Smooth muscle cell (in vitro differentiated cells): ENCODE results near the gene BDNF. TPM values are rescaled to one million over a fixed set of nuclear protein-coding genes. Genes with fewer than 3 reads are reported as not detected.

Experiments
- DNase-seq: peaks from one replicate; lab custom pipeline; 2025; ENCODE audit not compliant: unreplicated experiment; lab: John Stamatoyannopoulos, UW
- H2AFZ ChIP-seq: fragments of 200-600 bp; sonication (generic); 2 replicates; pipeline ENCODE4 v1.6.0; 2016; ENCODE audit warnings: antibody characterized with exemption, low read depth, mild to moderate bottlenecking
- H3F3A ChIP-seq: fragments of 200-600 bp; sonication (generic); 2 replicates; pipeline ENCODE4 v1.6.0; 2017; ENCODE audit warnings: antibody characterized with exemption, low read depth
- H3K27ac ChIP-seq: fragments of 200-600 bp; sonication (generic); 2 replicates; pipeline ENCODE4 v1.5.1; 2016; ENCODE audit warnings: low read depth, mild to moderate bottlenecking
- H3K27me3 ChIP-seq: fragments of 200-600 bp; sonication (generic); 2 replicates; pipeline ENCODE4 v1.6.1; 2016; ENCODE audit warnings: low read depth, mild to moderate bottlenecking
- H3K36me3 ChIP-seq: fragments of 200-600 bp; sonication (generic); 2 replicates; pipeline ENCODE4 v1.5.1; 2016; ENCODE audit warnings: low read depth
- H3K4me1 ChIP-seq: fragments of 200-600 bp; sonication (generic); 2 replicates; pipeline ENCODE4 v1.5.1; 2016; ENCODE audit warnings: low read depth
- H3K4me2 ChIP-seq: fragments of 200-600 bp; sonication (generic); 2 replicates; pipeline ENCODE4 v1.6.0; 2016; ENCODE audit warnings: mild to moderate bottlenecking
- H3K4me3 ChIP-seq: fragments of 200-600 bp; sonication (generic); 2 replicates; pipeline ENCODE4 v1.5.1; 2016; ENCODE audit warnings: mild to moderate bottlenecking
- H3K79me2 ChIP-seq: fragments of 200-600 bp; sonication (generic); 2 replicates; pipeline ENCODE4 v1.6.0; 2016; ENCODE audit warnings: low read depth, mild to moderate bottlenecking
- H3K9ac ChIP-seq: fragments of 200-600 bp; sonication (generic); 2 replicates; pipeline ENCODE4 v1.6.0; 2016; ENCODE audit warnings: low read depth
- H3K9me3 ChIP-seq: fragments of 200-600 bp; sonication (generic); replicated peaks from 2 replicates; pipeline ENCODE4 v1.5.1; 2016; ENCODE audit warnings: low read depth
- H4K20me1 ChIP-seq: fragments of 200-600 bp; sonication (generic); 2 replicates; pipeline ENCODE4 v1.6.0; 2016; ENCODE audit warnings: low read depth
- WGBS: methylation state at CpG from one replicate; pipeline ENCODE4 v1.1.7; 2016; ENCODE audit warnings: low lambda C conversion rate; 5-methylcytosine and 5-hydroxymethylcytosine counted together
- polyA plus RNA-seq: library from polyadenylated mRNA; unstranded; fragments of >200 nt; fragmentation: Nextera tagmentation; extraction: Ambion mirVana; gene quantifications from 2 replicates; pipeline ENCODE4 v1.2.1, GENCODE V29; 2016
- total RNA-seq: library from RNA; depleted of rRNA; stranded (reverse); fragments of >200 nt; gene quantifications from 2 replicates; pipeline ENCODE4 v1.2.3, GENCODE V29; 2014
- TF ChIP-seq, protein P1 (sequence below): fragments of 200-600 bp; sonication (generic); IDR thresholded peaks from 2 replicates; pipeline ENCODE4 v1.5.1; 2017; ENCODE audit warnings: borderline replicate concordance, mild to moderate bottlenecking, antibody characterized with exemption; ENCODE audit not compliant: insufficient read depth, poor library complexity, severe bottlenecking

BDNF gene
- total and polyA plus RNA-seq, 2 experiments from 2014 or later, result 5.6 to 8.2 TPM

DNA sequence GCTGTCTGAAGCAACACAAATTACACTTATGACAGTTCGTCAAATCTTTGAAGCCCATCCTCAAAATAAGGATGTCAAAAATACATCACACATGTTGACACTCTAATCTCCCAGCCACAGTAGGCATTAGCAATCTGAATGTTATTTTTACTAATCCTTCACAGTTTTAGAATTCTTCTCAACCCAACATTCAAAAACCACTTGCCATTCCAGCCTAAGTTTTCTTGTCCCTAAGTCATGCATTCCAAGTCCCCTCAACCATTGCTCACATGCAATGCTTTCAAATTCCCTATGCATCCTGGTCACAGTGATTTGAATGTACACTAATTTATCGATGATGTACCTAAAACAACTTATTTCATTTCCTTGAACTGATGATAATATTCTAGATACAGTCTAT lies 7.5 kb downstream of the BDNF start:
- Histone ChIP-seq H3K4me1 (peaks cover 25% of the 10 kb centered on the region), H3K36me3 (no peaks in the 10 kb centered on the region), H3K27me3 (no peaks in the 10 kb centered on the region), H3F3A (no peaks in the 10 kb centered on the region), H3K4me3 (no peak overlapping the region), H3K79me2 (no peaks in the 10 kb centered on the region), H4K20me1 (peaks cover 6% of the 10 kb centered on the region), H3K27ac (no peak overlapping the region), H2AFZ (no peak overlapping the region), H3K9ac (no peak overlapping the region), H3K9me3 (no peaks in the 10 kb centered on the region), H3K4me2 (no peak overlapping the region)
- TF ChIP-seq, protein P1, sequence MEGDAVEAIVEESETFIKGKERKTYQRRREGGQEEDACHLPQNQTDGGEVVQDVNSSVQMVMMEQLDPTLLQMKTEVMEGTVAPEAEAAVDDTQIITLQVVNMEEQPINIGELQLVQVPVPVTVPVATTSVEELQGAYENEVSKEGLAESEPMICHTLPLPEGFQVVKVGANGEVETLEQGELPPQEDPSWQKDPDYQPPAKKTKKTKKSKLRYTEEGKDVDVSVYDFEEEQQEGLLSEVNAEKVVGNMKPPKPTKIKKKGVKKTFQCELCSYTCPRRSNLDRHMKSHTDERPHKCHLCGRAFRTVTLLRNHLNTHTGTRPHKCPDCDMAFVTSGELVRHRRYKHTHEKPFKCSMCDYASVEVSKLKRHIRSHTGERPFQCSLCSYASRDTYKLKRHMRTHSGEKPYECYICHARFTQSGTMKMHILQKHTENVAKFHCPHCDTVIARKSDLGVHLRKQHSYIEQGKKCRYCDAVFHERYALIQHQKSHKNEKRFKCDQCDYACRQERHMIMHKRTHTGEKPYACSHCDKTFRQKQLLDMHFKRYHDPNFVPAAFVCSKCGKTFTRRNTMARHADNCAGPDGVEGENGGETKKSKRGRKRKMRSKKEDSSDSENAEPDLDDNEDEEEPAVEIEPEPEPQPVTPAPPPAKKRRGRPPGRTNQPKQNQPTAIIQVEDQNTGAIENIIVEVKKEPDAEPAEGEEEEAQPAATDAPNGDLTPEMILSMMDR, result no peak
- 89% methylated on average over 2 of the region's 2 CpGs for WGBS
- DNase-seq, result no peak

DNA sequence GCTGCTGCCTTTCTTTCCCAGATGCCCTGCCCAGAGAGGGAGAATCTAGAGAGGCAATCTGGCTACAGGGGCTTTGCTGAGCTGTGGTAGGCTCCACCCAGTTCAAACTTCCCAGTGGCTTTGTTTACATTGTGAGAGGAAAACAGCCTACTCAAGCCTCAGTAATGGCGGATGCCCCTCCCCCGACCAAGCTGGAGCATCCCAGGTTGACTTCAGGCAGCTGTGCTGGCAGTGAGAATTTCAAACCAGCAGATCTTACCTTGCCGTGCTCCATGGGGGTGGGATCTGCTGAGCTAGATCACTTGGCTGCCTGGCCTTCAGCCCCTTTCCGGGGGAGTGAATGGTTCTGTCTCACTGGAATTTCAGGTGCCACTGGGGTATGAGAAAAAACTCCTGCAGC lies 12.2 kb downstream of the BDNF start:
- TF ChIP-seq, protein P1, result no peak

GRCh38 chr11:27681664-27682063 lies 18.6 kb downstream of the BDNF start:
- WGBS, result 50% methylated on average over 1 of the region's 1 CpG
- H3K9me3 ChIP-seq, result no peaks in the 10 kb centered on the region
- H3K79me2 ChIP-seq, result no peaks in the 10 kb centered on the region
- TF ChIP-seq, protein P1, result no peak
- no peak overlapping the region for H3K27ac ChIP-seq
- H2AFZ ChIP-seq, result no peak overlapping the region
- no peak overlapping the region for H3K9ac ChIP-seq
- no peaks in the 10 kb centered on the region for H3K27me3 ChIP-seq
- H3K36me3 ChIP-seq, result no peaks in the 10 kb centered on the region
- H3K4me2 ChIP-seq, result no peak overlapping the region
- DNase-seq, result no peak
- no peak overlapping the region for H3K4me3 ChIP-seq
- no peaks in the 10 kb centered on the region for H3F3A ChIP-seq
- no peaks in the 10 kb centered on the region for H4K20me1 ChIP-seq
- no peaks in the 10 kb centered on the region for H3K4me1 ChIP-seq

More for the DNA sequence above, 12.2 kb downstream of the BDNF start:
- Histone ChIP-seq H3K36me3 (no peaks in the 10 kb centered on the region), H3F3A (no peaks in the 10 kb centered on the region), H3K27ac (no peak overlapping the region), H3K4me2 (no peak overlapping the region), H3K9ac (no peak overlapping the region), H3K4me1 (no peaks in the 10 kb centered on the region), H3K4me3 (no peak overlapping the region), H2AFZ (no peak overlapping the region), H4K20me1 (peaks cover 6% of the 10 kb centered on the region), H3K9me3 (no peaks in the 10 kb centered on the region), H3K27me3 (no peaks in the 10 kb centered on the region), H3K79me2 (no peaks in the 10 kb centered on the region)
- 64% methylated on average over 4 of the region's 4 CpGs for WGBS
- no peak for DNase-seq
